HEK293 (cell line): Measurements from ENCODE around the gene PTGES.
A peak's percentile ranks its signal among the peaks of the same experiment; 100 is the strongest.

Source experiments
- CTCF ChIA-PET: fragments of 350-600 bp; formaldehyde crosslinking; extraction: SDS; loops from one replicate; lab custom pipeline; 2021; ENCODE audit warnings: antibody characterized with exemption; lab: Yijun Ruan, JAX
- POLR2A ChIA-PET: fragments of 300-600 bp; formaldehyde crosslinking; extraction: SDS; loops from one replicate; lab custom pipeline; 2020; ENCODE audit warnings: antibody characterized with exemption, inconsistent platforms; lab: Yijun Ruan, JAX
- H3K27ac ChIP-seq: fragments of 200-500 bp; sonication (Bioruptor generic); 2 replicates; pipeline ENCODE4 v1.5.1; 2014; ENCODE audit warnings: low read depth, low read length, control low read depth, inconsistent platforms; ENCODE audit errors: extremely low read depth
- H3K36me3 ChIP-seq, 2 experiments: fragments of 200-500 bp in 1 of 2; sonication (Bioruptor generic) in 1 of 2; 1 replicate in 1 of 2; 2 replicates in 1 of 2; pipeline ENCODE4 v1.5.1; 2014 to 2017; ENCODE audit warnings: inconsistent platforms in 2 of 2, low read length in 2 of 2; ENCODE audit not compliant: control insufficient read depth in 2 of 2, insufficient read depth in 1 of 2
- H3K4me1 ChIP-seq: fragments of 200-500 bp; sonication (Bioruptor generic); 2 replicates; pipeline ENCODE4 v1.5.1; 2014; ENCODE audit warnings: mild to moderate bottlenecking, low read length, inconsistent platforms; ENCODE audit not compliant: control insufficient read depth, insufficient read depth
- H3K4me3 ChIP-seq: 2 replicates; pipeline ENCODE4 v1.5.1; 2011; ENCODE audit warnings: low read depth, mild to moderate bottlenecking, control low read depth, low read length, moderate library complexity
- H3K9me3 ChIP-seq: fragments of 200-500 bp; sonication (Bioruptor generic); 2 replicates; pipeline ENCODE4 v1.5.1; 2014; ENCODE audit warnings: low read depth, low read length, inconsistent platforms; ENCODE audit not compliant: control insufficient read depth, insufficient read depth
- CTCF ChIP-seq: fragments of 450-650 bp; formaldehyde crosslinking; IDR thresholded peaks from 2 replicates; pipeline ENCODE4 v1.5.1; 2016; ENCODE audit warnings: missing biosample characterization, missing genetic modification characterization
- GLIS1 ChIP-seq: fragments of 450-650 bp; formaldehyde crosslinking; IDR thresholded peaks from 2 replicates; pipeline ENCODE4 v1.5.1; 2016; ENCODE audit warnings: missing biosample characterization, missing genetic modification characterization
- SCRT1 ChIP-seq: fragments of 450-650 bp; formaldehyde crosslinking; IDR thresholded peaks from 2 replicates; pipeline ENCODE4 v1.5.1; 2016; ENCODE audit warnings: missing biosample characterization, missing genetic modification characterization, borderline replicate concordance
- SCRT2 ChIP-seq: fragments of 450-650 bp; formaldehyde crosslinking; IDR thresholded peaks from 2 replicates; pipeline ENCODE4 v1.5.1; 2016; ENCODE audit warnings: missing biosample characterization, missing genetic modification characterization
- TSHZ1 ChIP-seq: fragments of 450-650 bp; formaldehyde crosslinking; IDR thresholded peaks from 2 replicates; pipeline ENCODE4 v1.5.1; 2016; ENCODE audit warnings: missing biosample characterization, missing genetic modification characterization, borderline replicate concordance
- ZIC2 ChIP-seq: fragments of 450-650 bp; formaldehyde crosslinking; IDR thresholded peaks from 2 replicates; pipeline ENCODE4 v1.5.1; 2016; ENCODE audit warnings: missing biosample characterization, missing genetic modification characterization
- ZNF280D ChIP-seq: fragments of 450-650 bp; formaldehyde crosslinking; IDR thresholded peaks from 2 replicates; pipeline ENCODE4 v1.5.1; 2016; ENCODE audit warnings: missing biosample characterization, missing genetic modification characterization
- ZNF626 ChIP-seq: fragments of 450-650 bp; sonication (Bioruptor Pico); formaldehyde crosslinking; IDR thresholded peaks from 2 replicates; pipeline ENCODE4 v1.5.1; 2018; ENCODE audit warnings: missing biosample characterization, missing genetic modification characterization, inconsistent platforms
- ZNF670 ChIP-seq: fragments of 450-650 bp; formaldehyde crosslinking; IDR thresholded peaks from 2 replicates; pipeline ENCODE4 v1.5.1; 2016; ENCODE audit warnings: missing biosample characterization, missing genetic modification characterization, low read depth
- ZNF843 ChIP-seq: fragments of 450-650 bp; formaldehyde crosslinking; IDR thresholded peaks from 2 replicates; pipeline ENCODE4 v1.5.1; 2016; ENCODE audit warnings: missing biosample characterization, missing genetic modification characterization

The PTGES gene

GRCh38 chr9:129720181-129720864 lies 32.5 kb downstream of the PTGES start (continued):
- peak; percentile 40; the same call in 1 of the 2 replicates for TF ChIP-seq CTCF
- 0 out of 2 replicates have a peak, but pooled peaks have one; percentile 39 for TF ChIP-seq SCRT2 (tag by site-specific recombination)
- peak; percentile 22; the same call in 1 of the 2 replicates for TF ChIP-seq ZIC2 (tag by site-specific recombination)

- POLR2A ChIA-PET, result no interaction called here
- no peaks in the 10 kb centered on the region for H3K9me3 ChIP-seq
- no peak overlapping the region for H3K27ac ChIP-seq
- no peak overlapping the region for H3K4me3 ChIP-seq
- H3K36me3 ChIP-seq, result no peaks in the 10 kb centered on the region
- no peaks in the 10 kb centered on the region for H3K4me1 ChIP-seq
- TF ChIP-seq ZNF280D (tag by site-specific recombination) (no peak), ZNF843 (tag by site-specific recombination) (no peak)
- TF ChIP-seq, all 188 proteins: peak for 0
- CTCF ChIA-PET, result interaction anchor here (0.6 to 1.9 kb wide), 3 partner anchors 26 to 65 kb away, joined by 3 to 5 read pairs (median 3); no protein-coding TSS in a partner anchor
Observed at GRCh38 chr9:129719135-129719534, 33.7 kb downstream of the PTGES start.

GRCh38 chr9:129718647-129719046 lies 34.2 kb downstream of the PTGES start:
- H3K27ac ChIP-seq, result no peak overlapping the region
- POLR2A ChIA-PET, result no interaction called here
- TF ChIP-seq TSHZ1 (tag by site-specific recombination) (no peak), SCRT2 (tag by site-specific recombination) (peak; percentile 89), SCRT1 (tag by site-specific recombination) (peak; percentile 53; the same call in 1 of the 2 replicates), ZNF626 (no peak)
- TF ChIP-seq, all 188 proteins: peak for 2
- H3K4me1 ChIP-seq, result no peaks in the 10 kb centered on the region
- H3K9me3 ChIP-seq, result no peaks in the 10 kb centered on the region
- H3K4me3 ChIP-seq, result no peak overlapping the region
- CTCF ChIA-PET, result interaction anchor here (0.6 to 1.4 kb wide), 5 partner anchors 9 to 75 kb away, joined by 3 to 4 read pairs (median 4); no protein-coding TSS in a partner anchor
- H3K36me3 ChIP-seq, result no peaks in the 10 kb centered on the region

GRCh38 chr9:129717991-129718390 lies 34.9 kb downstream of the PTGES start:
- ChIA-PET CTCF (interaction anchor here (0.6 to 2.5 kb wide), 6 partner anchors 8 to 76 kb away, joined by 3 to 10 read pairs (median 4); no protein-coding TSS in a partner anchor), POLR2A (no interaction called here)

More at GRCh38 chr9:129717991-129718390, 34.9 kb downstream of the PTGES start:
- Histone ChIP-seq H3K4me1 (peaks cover under 1% of the 10 kb centered on the region; the same call in 1 of the 2 replicates), H3K9me3 (no peaks in the 10 kb centered on the region), H3K4me3 (no peak overlapping the region), H3K36me3 (no peaks in the 10 kb centered on the region), H3K27ac (no peak overlapping the region)
- TF ChIP-seq ZNF670 (tag by site-specific recombination) (no peak), ZIC2 (tag by site-specific recombination) (peak; percentile 54), GLIS1 (tag by site-specific recombination) (peak; percentile 68)
